ENCODE data around the gene ANKRD24.

- TF ChIP-seq CTCF (IDR thresholded peaks at IDR 0.05) (no peak), EP300 (IDR thresholded peaks at IDR 0.05) (no peak), POLR2A (IDR thresholded peaks at IDR 0.05) (no peak)
Observed at GRCh38 chr19:4199699-4200293, 17.3 kb downstream of the ANKRD24 start.

Measured in ovary (tissue), 3 donors.